GM10266 (cell line): ENCODE measurements around the gene GRM2.

Experiments
- DNase-seq: peaks from one replicate; pipeline ENCODE4 v3.0.0; 2012; ENCODE audit errors: extremely low spot score
- CTCF ChIP-seq: IDR thresholded peaks from 2 replicates; pipeline ENCODE4 v1.5.1; 2012; ENCODE audit warnings: mild to moderate bottlenecking, low read depth; ENCODE audit not compliant: control insufficient read depth, insufficient read depth; ENCODE audit errors: missing control alignments

GRM2 gene

GRCh38 chr3:51712038-51712420 is 5.2 kb downstream of the GRM2 start:
- no peak for TF ChIP-seq CTCF
- no peak for DNase-seq

GRCh38 chr3:51712511-51712931 is 5.7 kb downstream of the GRM2 start:
- no peak for DNase-seq
- TF ChIP-seq CTCF: no peak

- no peak for DNase-seq
- no peak for TF ChIP-seq CTCF
Measured at GRCh38 chr3:51712963-51713362, 6.1 kb downstream of the GRM2 start.

- no peak for TF ChIP-seq CTCF
- no peak for DNase-seq
Measured at GRCh38 chr3:51715231-51715976, 8.5 kb downstream of the GRM2 start.

GRCh38 chr3:51715977-51716294 is 9.1 kb downstream of the GRM2 start:
- DNase-seq: no peak
- no peak for TF ChIP-seq CTCF

GRCh38 chr3:51716805-51717204 is 9.9 kb downstream of the GRM2 start:
- TF ChIP-seq CTCF: no peak
- no peak for DNase-seq

- DNase-seq: no peak
- TF ChIP-seq CTCF: no peak
Measured at GRCh38 chr3:51717446-51717845, 10.6 kb downstream of the GRM2 start.
